ENCODE measurements around the gene MRPS27. TPM values are rescaled to one million over a fixed set of nuclear protein-coding genes. Genes with fewer than 3 reads are reported as not detected.

The MRPS27 gene
- total RNA-seq, 1 donor from 2014 or later, result 88.2 TPM

GRCh38 chr5:72295539-72295938, 24.5 kb downstream of the MRPS27 start:
- Mint-ChIP-seq H3K4me1 (ENCODE audit: low read depth) (peaks cover 23% of the 10 kb centered on the region), H3K4me3 (no peak overlapping the region), H3K27me3 (ENCODE audit: insufficient read depth) (no peaks in the 10 kb centered on the region), H3K9me3 (no peaks in the 10 kb centered on the region), H3K27ac (no peak overlapping the region), H3K36me3 (ENCODE audit: low read depth) (peaks cover 22% of the 10 kb centered on the region)
- intact Hi-C loops (cut with micrococcal nuclease), result no loop called here
- DNase-seq (ENCODE audit: low spot score), result no peak

GRCh38 chr5:72294473-72294872, 25.6 kb downstream of the MRPS27 start:
- H3K36me3 Mint-ChIP-seq (ENCODE audit: low read depth), result peaks cover 21% of the 10 kb centered on the region
- H3K4me1 Mint-ChIP-seq (ENCODE audit: low read depth), result peaks cover 13% of the 10 kb centered on the region
- H3K27ac Mint-ChIP-seq, result no peak overlapping the region
- H3K9me3 Mint-ChIP-seq, result no peaks in the 10 kb centered on the region
- DNase-seq (ENCODE audit: low spot score), result no peak
- H3K4me3 Mint-ChIP-seq, result no peak overlapping the region
- intact Hi-C loops (cut with micrococcal nuclease), result no loop called here
- H3K27me3 Mint-ChIP-seq (ENCODE audit: insufficient read depth), result no peaks in the 10 kb centered on the region

- intact Hi-C loops (cut with micrococcal nuclease), result no loop called here
- Mint-ChIP-seq H3K9me3 (no peaks in the 10 kb centered on the region), H3K27me3 (ENCODE audit: insufficient read depth) (no peaks in the 10 kb centered on the region), H3K27ac (no peak overlapping the region), H3K4me1 (ENCODE audit: low read depth) (peaks cover 13% of the 10 kb centered on the region), H3K36me3 (ENCODE audit: low read depth) (peaks cover 22% of the 10 kb centered on the region), H3K4me3 (no peak overlapping the region)
- DNase-seq (ENCODE audit: low spot score), result no peak
Measured at GRCh38 chr5:72293495-72294055, 26.5 kb downstream of the MRPS27 start.

GRCh38 chr5:72292411-72292810, 27.6 kb downstream of the MRPS27 start:
- Mint-ChIP-seq H3K4me3 (no peak overlapping the region), H3K9me3 (no peaks in the 10 kb centered on the region), H3K27me3 (ENCODE audit: insufficient read depth) (no peaks in the 10 kb centered on the region), H3K4me1 (ENCODE audit: low read depth) (peaks cover 8% of the 10 kb centered on the region), H3K27ac (no peak overlapping the region), H3K36me3 (ENCODE audit: low read depth) (peaks cover 23% of the 10 kb centered on the region)
- intact Hi-C loops (cut with micrococcal nuclease), result no loop called here
- DNase-seq (ENCODE audit: low spot score), result no peak

GRCh38 chr5:72291601-72292000, 28.4 kb downstream of the MRPS27 start:
- peaks cover 23% of the 10 kb centered on the region for H3K36me3 Mint-ChIP-seq (ENCODE audit: low read depth)
- no peaks in the 10 kb centered on the region for H3K27me3 Mint-ChIP-seq (ENCODE audit: insufficient read depth)
- H3K4me3 Mint-ChIP-seq, result no peak overlapping the region
- H3K27ac Mint-ChIP-seq, result no peak overlapping the region
- no peak for DNase-seq (ENCODE audit: low spot score)
- no peaks in the 10 kb centered on the region for H3K9me3 Mint-ChIP-seq
- intact Hi-C loops (cut with micrococcal nuclease), result no loop called here
- H3K4me1 Mint-ChIP-seq (ENCODE audit: low read depth), result peaks cover 8% of the 10 kb centered on the region

GRCh38 chr5:72290356-72291133, 29.5 kb downstream of the MRPS27 start:
- peaks cover 21% of the 10 kb centered on the region for H3K36me3 Mint-ChIP-seq (ENCODE audit: low read depth)
- no peak for DNase-seq (ENCODE audit: low spot score)
- H3K27ac Mint-ChIP-seq, result no peak overlapping the region
- no peaks in the 10 kb centered on the region for H3K27me3 Mint-ChIP-seq (ENCODE audit: insufficient read depth)
- intact Hi-C loops (cut with micrococcal nuclease), result no loop called here
- peaks cover 8% of the 10 kb centered on the region for H3K4me1 Mint-ChIP-seq (ENCODE audit: low read depth)
- no peak overlapping the region for H3K4me3 Mint-ChIP-seq
- H3K9me3 Mint-ChIP-seq, result no peaks in the 10 kb centered on the region

GRCh38 chr5:72288924-72289323, 31.1 kb downstream of the MRPS27 start:
- peaks cover under 1% of the 10 kb centered on the region for H3K4me1 Mint-ChIP-seq (ENCODE audit: low read depth)
- DNase-seq (ENCODE audit: low spot score), result no peak
- no peak overlapping the region for H3K4me3 Mint-ChIP-seq
- H3K9me3 Mint-ChIP-seq, result no peaks in the 10 kb centered on the region
- peaks cover 19% of the 10 kb centered on the region for H3K36me3 Mint-ChIP-seq (ENCODE audit: low read depth)
- H3K27ac Mint-ChIP-seq, result no peak overlapping the region
- H3K27me3 Mint-ChIP-seq (ENCODE audit: insufficient read depth), result no peaks in the 10 kb centered on the region
- intact Hi-C loops (cut with micrococcal nuclease), result no loop called here

GRCh38 chr5:72286798-72287197, 33.2 kb downstream of the MRPS27 start:
- intact Hi-C loops (cut with micrococcal nuclease), result no loop called here
- H3K36me3 Mint-ChIP-seq (ENCODE audit: low read depth), result peaks cover 27% of the 10 kb centered on the region
- H3K27me3 Mint-ChIP-seq (ENCODE audit: insufficient read depth), result no peaks in the 10 kb centered on the region
- no peak overlapping the region for H3K27ac Mint-ChIP-seq
- no peaks in the 10 kb centered on the region for H3K9me3 Mint-ChIP-seq
- no peak for DNase-seq (ENCODE audit: low spot score)
- H3K4me1 Mint-ChIP-seq (ENCODE audit: low read depth), result peaks cover 4% of the 10 kb centered on the region
- no peak overlapping the region for H3K4me3 Mint-ChIP-seq

- H3K4me1 Mint-ChIP-seq (ENCODE audit: low read depth), result peaks cover 6% of the 10 kb centered on the region
- intact Hi-C loops (cut with micrococcal nuclease), result no loop called here
Measured at GRCh38 chr5:72285424-72285821, 34.6 kb downstream of the MRPS27 start.

GRCh38 chr5:72284559-72285423, 35.2 kb downstream of the MRPS27 start:
- intact Hi-C loops (cut with micrococcal nuclease), result no loop called here
- no peaks in the 10 kb centered on the region for H3K27me3 Mint-ChIP-seq (ENCODE audit: insufficient read depth)
- H3K4me1 Mint-ChIP-seq (ENCODE audit: low read depth), result peaks cover 6% of the 10 kb centered on the region
- no peaks in the 10 kb centered on the region for H3K9me3 Mint-ChIP-seq
- peaks cover 24% of the 10 kb centered on the region for H3K36me3 Mint-ChIP-seq (ENCODE audit: low read depth)
- DNase-seq (ENCODE audit: low spot score), result no peak
- H3K27ac Mint-ChIP-seq, result no peak overlapping the region
- no peak overlapping the region for H3K4me3 Mint-ChIP-seq

More at GRCh38 chr5:72285424-72285821, 34.6 kb downstream of the MRPS27 start:
- Mint-ChIP-seq H3K27me3 (ENCODE audit: insufficient read depth) (no peaks in the 10 kb centered on the region), H3K9me3 (no peaks in the 10 kb centered on the region), H3K36me3 (ENCODE audit: low read depth) (peaks cover 27% of the 10 kb centered on the region), H3K27ac (no peak overlapping the region), H3K4me3 (no peak overlapping the region)
- no peak for DNase-seq (ENCODE audit: low spot score)

- Mint-ChIP-seq H3K9me3 (no peaks in the 10 kb centered on the region), H3K27ac (no peak overlapping the region), H3K4me1 (ENCODE audit: low read depth) (peaks cover 6% of the 10 kb centered on the region), H3K4me3 (no peak overlapping the region), H3K36me3 (ENCODE audit: low read depth) (peaks cover 28% of the 10 kb centered on the region), H3K27me3 (ENCODE audit: insufficient read depth) (no peaks in the 10 kb centered on the region)
- no peak for DNase-seq (ENCODE audit: low spot score)
- intact Hi-C loops (cut with micrococcal nuclease), result no loop called here
Measured at GRCh38 chr5:72283358-72283757, 36.7 kb downstream of the MRPS27 start.

GRCh38 chr5:72282878-72283277, 37.2 kb downstream of the MRPS27 start:
- intact Hi-C loops (cut with micrococcal nuclease), result no loop called here
- no peak for DNase-seq (ENCODE audit: low spot score)
- Mint-ChIP-seq H3K27me3 (ENCODE audit: insufficient read depth) (no peaks in the 10 kb centered on the region), H3K9me3 (no peaks in the 10 kb centered on the region), H3K4me3 (no peak overlapping the region), H3K4me1 (ENCODE audit: low read depth) (peaks cover 6% of the 10 kb centered on the region), H3K27ac (no peak overlapping the region), H3K36me3 (ENCODE audit: low read depth) (peaks cover 27% of the 10 kb centered on the region)

Data from activated T-helper 1 cell treated with anti-CD3 and anti-CD28 coated beads, Interleukin-12 subunit alpha, Interleukin-12 subunit beta, Interleukin-2, Interleukin-4 antibody, amounts not matched to agents 30 ng/mL and 10 ng/mL and 1 ng/mL, durations not matched to agents 14 hours and 24 hours and 36 hours (primary cell).